Stimulated activated CD8-positive, alpha-beta memory T cell treated with anti-CD3 and anti-CD28 coated beads, Interleukin-12 subunit alpha, Interleukin-12 subunit beta, amount 100 ng/mL, for 24 hours (primary cell): ENCODE data around the gene PLEKHA7.
"Not testable (repeated sequence)": the region's sequence is repeated elsewhere in the genome, so short reads cannot be mapped to it uniquely, and the experiment has no call there.

Experiments
- DNase-seq: peaks from one replicate; pipeline ENCODE4 v3.0.0-alpha.2; 2020; ENCODE audit errors: extremely low read depth

The PLEKHA7 gene, protein sequence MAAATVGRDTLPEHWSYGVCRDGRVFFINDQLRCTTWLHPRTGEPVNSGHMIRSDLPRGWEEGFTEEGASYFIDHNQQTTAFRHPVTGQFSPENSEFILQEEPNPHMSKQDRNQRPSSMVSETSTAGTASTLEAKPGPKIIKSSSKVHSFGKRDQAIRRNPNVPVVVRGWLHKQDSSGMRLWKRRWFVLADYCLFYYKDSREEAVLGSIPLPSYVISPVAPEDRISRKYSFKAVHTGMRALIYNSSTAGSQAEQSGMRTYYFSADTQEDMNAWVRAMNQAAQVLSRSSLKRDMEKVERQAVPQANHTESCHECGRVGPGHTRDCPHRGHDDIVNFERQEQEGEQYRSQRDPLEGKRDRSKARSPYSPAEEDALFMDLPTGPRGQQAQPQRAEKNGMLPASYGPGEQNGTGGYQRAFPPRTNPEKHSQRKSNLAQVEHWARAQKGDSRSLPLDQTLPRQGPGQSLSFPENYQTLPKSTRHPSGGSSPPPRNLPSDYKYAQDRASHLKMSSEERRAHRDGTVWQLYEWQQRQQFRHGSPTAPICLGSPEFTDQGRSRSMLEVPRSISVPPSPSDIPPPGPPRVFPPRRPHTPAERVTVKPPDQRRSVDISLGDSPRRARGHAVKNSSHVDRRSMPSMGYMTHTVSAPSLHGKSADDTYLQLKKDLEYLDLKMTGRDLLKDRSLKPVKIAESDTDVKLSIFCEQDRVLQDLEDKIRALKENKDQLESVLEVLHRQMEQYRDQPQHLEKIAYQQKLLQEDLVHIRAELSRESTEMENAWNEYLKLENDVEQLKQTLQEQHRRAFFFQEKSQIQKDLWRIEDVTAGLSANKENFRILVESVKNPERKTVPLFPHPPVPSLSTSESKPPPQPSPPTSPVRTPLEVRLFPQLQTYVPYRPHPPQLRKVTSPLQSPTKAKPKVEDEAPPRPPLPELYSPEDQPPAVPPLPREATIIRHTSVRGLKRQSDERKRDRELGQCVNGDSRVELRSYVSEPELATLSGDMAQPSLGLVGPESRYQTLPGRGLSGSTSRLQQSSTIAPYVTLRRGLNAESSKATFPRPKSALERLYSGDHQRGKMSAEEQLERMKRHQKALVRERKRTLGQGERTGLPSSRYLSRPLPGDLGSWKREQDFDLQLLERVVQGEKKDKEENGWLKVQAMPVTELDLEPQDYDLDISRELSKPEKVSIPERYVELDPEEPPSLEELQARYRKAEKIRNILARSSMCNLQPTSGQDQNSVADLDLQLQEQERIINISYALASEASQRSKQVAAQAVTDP

DNA sequence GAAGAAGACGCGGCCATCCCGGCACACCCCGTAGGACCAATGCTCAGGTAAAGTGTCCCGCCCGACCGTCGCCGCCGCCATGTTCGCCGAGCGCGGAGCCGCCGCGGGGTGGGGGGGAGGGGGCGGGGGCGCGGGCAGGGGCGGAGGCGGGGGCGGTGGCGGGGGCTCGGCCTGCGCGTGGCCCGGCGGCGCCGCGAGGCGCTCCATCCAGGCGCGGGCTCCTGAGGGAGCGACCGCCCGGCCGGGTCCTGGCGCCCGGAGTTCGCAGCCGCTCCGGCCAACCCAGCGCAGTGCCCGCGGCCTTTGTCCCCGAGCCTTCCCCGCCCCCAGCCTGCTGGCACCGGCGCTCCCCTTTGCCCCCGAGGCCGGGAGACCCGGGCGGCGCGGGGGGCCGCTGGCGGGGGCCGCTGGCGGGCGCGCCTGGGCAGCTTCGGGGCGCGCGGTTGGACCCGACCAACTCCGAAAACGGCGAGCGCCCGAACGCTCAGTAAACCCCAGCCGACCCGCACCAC is at the start of gene PLEKHA7:
TSS of gene PLEKHA7 (minus strand) at position 94 of the 512 bp plus-strand sequence. CDS start at position 81, 13 bp downstream.
- no peak for DNase-seq

DNA sequence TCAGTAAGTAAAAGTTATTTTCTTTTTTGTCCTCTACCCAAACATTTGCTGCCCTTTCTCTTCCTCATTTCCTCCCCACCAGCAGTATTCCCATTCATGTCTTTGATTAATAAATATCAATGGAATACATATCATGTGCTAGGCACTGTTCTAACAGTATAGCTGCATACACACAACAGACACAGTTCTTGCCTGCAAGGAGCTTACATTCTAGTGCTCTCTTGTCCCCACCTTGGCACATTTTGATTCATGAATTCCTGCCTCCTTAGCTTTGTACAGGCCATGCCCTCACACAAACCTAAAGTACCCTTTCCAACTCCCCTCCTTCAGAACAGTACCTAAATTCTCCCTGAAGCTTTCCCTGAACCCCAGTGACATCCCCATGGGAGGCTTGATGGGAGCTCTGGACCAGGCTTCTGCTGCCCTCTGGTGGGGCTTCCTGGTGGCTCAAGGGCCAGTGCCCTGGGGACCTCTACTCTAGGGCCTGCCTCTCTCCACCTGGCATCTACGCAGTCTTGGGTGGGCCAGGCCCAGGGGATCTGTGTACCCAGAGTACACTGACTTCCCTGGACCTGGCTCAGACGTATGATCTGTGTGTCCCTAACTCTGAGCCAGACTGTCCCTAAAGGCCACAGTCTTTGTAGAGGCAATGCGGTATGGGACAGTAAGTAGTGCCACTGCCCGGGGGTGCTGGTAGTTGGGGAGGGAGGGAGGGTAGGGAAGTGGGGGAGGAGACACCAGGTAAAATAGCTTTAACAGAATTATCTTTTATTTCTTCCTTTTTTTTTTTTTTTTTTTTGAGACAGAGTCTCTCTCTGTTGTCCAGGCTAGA is 49.2 kb upstream of the PLEKHA7 start:
- DNase-seq, result no peak

DNA sequence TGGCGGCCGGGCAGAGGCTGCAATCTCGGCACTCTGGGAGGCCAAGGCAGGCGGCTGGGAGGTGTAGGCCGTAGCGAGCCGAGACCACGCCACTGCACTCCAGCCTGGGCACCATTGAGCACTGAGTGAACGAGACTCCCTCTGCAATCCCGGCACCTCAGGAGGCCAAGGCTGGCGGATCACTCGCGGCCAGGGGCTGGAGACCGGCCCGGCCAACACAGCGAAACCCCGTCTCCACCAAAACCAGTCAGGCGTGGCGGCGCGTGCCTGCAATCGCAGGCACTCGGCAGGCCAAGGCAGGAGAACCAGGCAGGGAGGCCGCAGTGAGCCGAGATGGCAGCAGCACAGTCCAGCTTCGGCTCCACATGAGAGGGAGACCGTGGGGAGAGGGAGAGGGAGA is 36.9 kb upstream of the PLEKHA7 start:
- DNase-seq, result not testable (repeated sequence)

DNA sequence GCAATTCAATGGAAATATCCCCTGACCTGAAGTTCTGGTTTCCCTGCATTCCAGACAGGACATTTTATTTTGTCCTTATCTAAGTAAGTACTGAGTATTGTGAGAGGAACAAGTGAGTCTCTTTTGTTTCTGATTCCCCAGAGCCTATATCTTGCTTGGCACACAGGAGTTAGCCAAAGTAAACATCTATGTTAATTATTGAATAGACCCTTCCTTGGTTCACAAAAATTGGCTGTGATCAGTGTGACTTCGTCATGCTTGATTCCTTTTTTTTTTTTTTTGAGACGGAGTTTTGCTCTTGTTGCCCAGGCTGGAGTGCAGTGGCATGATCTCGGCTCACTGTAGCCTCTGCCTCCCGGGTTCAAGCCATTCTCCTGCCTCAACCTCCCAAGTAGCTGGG is 34.3 kb upstream of the PLEKHA7 start:
- DNase-seq, result not testable (repeated sequence)

DNA sequence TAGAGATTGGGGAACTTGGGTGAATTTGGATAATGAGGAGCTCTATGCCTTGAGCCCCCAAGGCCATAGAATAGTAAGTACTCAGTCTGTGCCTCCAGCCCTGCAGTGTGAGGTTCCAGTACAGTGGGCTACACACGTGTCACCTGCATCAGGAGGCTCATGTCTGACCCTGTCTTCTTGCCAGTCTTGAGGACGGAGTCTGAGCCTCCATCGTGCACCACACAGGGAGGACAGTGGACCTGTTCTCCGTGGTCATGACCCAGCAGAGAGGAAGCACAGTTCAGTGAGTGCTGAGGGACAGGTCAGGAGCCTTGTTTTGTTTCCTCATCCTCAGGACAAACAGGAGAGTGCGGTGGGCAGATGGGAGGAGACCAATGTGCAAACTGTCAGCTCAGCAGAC is 32.5 kb upstream of the PLEKHA7 start:
- no peak for DNase-seq

DNA sequence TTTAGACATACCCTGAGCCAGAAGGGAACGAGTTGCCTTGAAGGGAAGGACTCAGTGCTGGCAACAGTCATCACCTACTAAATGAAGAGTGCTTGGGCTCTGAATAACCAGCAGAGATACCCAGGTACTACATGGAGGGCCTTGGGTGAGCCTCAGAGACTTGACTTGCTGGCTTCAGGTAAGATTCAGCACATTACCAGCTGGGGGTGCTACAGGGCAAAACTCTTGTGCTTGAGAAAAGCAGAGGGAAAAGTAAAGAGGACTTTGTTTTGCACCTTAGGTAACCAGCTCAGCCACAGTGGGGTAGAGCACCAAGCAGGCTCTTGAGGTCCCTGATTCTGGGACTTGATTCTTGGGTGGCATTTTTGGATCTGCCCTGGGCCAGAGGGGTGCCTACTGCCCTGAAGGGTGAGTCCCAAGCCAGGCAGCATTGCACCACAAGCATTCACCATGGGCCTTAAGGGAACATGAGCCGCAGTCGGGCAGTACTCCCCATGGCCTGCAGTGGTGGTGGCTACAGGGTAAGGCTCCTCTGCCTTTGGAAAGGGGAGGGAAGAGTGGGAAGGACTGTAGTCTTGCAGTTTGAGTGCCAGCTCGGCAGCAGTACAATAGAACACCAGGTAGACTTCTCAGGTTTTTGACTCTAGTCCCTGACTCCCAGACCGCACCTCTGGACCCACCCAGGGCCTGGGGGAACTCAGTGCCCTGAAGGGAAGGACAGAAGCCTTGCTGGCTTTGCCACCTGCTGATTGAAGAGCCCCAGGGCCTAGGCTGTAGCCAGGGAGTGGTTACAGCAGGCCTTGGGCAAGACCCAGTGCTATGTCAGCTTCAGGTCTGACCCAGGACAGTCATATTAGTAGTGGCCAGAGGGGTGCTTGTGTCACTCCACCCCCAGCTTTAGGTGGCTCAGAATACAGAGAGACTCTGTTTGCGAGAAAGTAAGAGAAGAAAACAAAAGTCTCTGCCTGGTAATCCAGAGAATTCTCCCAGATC is 22.7 kb upstream of the PLEKHA7 start:
- no peak for DNase-seq

DNA sequence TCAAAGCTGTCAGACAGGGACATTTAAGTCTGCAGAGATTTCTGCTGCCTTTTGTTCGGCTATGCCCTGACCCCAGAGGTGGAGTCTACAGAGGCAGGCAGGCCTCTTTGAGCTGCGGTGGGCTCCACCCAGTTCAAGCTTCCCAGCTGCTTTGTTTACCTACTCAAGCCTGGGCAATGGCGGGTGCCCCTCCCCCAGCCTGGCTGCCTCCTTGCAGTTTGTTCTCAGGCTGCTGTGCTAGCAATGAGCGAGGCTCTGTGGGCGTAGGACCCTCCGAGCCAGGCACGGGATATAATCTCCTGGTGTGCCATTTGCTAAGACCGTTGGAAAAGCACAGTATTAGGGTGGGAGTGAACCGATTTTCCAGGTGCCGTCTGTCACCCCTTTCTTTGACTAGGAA is 19.8 kb upstream of the PLEKHA7 start:
- not testable (repeated sequence) for DNase-seq

GRCh38 chr11:17026487-17027082 is 12.4 kb upstream of the PLEKHA7 start:
- no peak for DNase-seq

DNA sequence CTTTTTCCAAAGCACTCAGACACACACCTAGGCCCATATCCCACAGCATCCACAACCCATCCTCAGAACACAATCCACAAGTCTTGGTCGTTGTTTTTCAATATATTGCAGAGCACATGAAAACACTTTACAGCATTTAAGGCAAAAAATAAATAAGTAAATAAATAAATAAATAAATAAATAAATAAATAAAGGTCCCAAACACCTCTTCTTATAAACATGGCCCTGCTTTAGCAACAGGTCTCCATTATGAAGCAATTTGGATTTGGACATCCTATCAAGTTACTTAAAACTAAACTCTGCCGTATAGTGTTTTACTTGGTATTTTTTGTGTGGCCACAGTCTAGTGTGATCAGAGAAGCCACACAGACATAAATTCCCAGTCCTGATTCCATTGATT is 10.7 kb upstream of the PLEKHA7 start:
- no peak for DNase-seq

- no peak for DNase-seq
Observed at GRCh38 chr11:17021511-17021910, 7.3 kb upstream of the PLEKHA7 start.

- no peak for DNase-seq
Observed at GRCh38 chr11:17020831-17021230, 6.6 kb upstream of the PLEKHA7 start.

- DNase-seq, result no peak
Observed at GRCh38 chr11:17019232-17019631, 5.0 kb upstream of the PLEKHA7 start.

DNA sequence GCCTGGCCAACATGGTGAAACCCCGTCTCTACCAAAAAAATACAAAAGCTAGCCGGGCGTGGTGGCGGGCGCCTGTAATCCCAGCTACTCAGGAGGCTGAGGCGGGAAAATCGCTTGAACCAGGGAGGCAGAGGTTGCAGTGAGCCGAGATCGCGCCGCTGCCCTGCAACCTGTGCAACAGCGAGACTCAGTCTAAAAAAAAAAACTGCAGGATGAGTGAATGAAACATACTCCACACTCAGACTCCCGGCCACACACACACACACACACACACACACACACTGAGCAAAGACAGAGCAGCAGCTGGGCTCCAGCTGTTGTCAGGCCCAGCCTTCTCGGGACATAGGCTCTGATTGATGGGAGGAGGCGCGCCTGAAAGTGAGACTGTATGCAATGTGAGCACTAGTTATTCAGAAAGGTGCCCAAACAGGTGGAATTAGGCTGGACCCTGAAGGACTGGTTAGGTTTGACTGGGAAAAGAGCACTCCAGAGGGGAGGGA is 1.5 kb upstream of the PLEKHA7 start:
- DNase-seq, result no peak

DNA sequence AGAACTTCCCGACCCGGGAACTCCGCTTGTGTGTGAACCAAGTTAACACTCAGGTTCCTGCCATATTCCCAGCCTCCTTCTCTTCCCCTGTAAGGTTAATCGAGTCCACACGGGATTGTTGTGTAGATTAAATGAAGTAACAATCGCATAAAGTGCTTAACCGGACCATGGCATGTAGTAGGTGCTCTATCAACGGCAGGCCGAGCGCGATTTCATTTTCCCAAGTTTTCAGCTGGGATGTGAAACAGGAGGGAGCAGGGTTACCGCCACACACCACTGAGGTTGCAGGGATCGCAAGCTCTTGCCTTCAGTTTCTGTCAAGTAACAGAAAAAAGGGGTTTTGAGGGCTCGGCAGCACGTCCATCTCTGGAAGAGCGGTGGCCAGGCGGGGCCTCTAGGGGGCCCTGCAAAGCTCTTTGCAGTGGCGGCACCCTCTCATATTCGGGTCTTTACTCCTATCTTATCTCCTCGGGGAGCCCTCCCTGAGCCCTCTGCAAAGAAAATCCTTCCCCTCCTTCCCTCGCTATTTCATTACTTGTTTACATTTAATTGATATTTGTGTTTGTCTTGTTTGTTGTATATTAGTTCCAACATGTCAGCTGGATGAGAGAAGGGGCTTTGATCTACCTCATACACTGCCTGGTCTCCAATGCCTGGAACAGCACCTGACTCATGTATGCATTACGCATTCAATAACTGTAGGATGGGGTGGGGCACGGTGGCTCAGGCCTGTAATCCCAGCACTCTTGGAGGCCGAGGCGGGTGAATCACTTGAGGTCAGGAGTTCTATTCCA is 816 bp upstream of the PLEKHA7 start:
- no peak for DNase-seq

- no peak for DNase-seq
Observed at GRCh38 chr11:17013548-17014320, 480 bp downstream of the PLEKHA7 start.

DNA sequence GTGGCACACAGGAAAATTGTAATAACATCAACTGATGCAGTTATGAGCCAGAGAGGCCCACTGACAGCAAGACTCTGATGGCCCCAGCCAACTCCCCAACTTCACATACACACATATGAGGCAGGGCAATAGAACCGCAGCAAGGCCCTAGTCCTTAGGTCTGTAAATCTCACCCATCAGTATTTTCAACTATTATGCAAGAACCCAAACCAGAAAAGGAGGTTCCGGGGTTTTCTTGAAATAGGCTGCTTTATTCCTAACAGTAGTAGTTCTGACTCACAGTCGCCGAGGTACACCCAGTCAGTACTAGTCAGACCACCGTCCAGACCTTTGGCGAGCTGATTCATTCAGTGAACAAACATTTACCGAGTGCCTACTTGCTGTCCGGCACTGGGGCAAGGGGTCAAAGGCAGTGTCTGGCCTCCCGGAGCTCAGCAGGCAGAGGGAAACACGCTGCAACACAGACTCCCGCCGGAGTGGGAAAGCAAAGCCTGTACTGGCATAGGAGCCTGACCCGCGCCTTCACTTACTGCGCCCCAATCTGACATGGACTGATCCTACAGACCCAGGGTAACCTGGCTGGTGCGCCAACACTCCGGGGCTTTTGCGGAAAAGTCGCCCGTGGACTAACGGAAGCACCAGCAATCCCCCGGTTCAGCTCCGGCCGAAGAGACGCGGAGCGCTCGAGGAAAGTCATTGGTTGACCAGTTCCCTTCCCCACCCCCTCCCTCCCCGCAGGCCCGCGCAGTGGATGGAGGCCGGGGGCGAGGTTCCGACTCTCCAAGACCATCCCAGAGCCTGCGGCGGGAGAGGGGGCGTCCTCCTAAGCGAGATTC is 1.3 kb downstream of the PLEKHA7 start:
- DNase-seq, result no peak

- DNase-seq, result no peak
Observed at GRCh38 chr11:17012179-17012578, 2.0 kb downstream of the PLEKHA7 start.
